K562 (cell line): ENCODE measurements around the gene HOXC10. TPM values are rescaled to one million over a fixed set of nuclear protein-coding genes. Genes with fewer than 3 reads are reported as not detected.

Experiments
- ATAC-seq: fragments of 200-7000 bp; cut with Tn5 transposase; 3 replicates; pipeline ENCODE4 v1.9.1; 2020; ENCODE audit warnings: moderate library complexity
- BruUV-seq: library from RNA; stranded (reverse); fragments of 400-500 nt; replicated peaks from 2 replicates; lab custom pipeline; 2021; lab: Mats Ljungman, UMichigan
- CTCF ChIA-PET: fragments of 300-600 bp; formaldehyde crosslinking; extraction: SDS; loops from one replicate; lab custom pipeline; 2021; ENCODE audit warnings: low intra/inter-chr PET ratio; lab: Yijun Ruan, JAX
- POLR2A ChIA-PET: fragments of 300-600, 350-650 bp; sonication (Branson Sonifier 250); formaldehyde crosslinking; extraction: SDS; loops from one replicate; lab custom pipeline; 2021; ENCODE audit warnings: antibody characterized with exemption, inconsistent platforms; lab: Yijun Ruan, JAX
- DNase-seq, 4 experiments: peaks; one replicate each; pipeline versions ENCODE4 v3.0.0 to v3.0.0-alpha.2; 2011 to 2018; ENCODE audit warnings: low spot score in 3 of 4, mixed read lengths in 3 of 4; ENCODE audit errors: extremely low read depth in 1 of 4
- FAIRE-seq: peaks from 2 replicates; lab custom pipeline; 2011; peaks lifted over from hg19 to GRCh38; lab: Jason Lieb, UNC
- H2AFZ ChIP-seq: 2 replicates; pipeline ENCODE4 v1.6.0; 2011; ENCODE audit warnings: low read depth, low read length, control low read depth, inconsistent platforms
- H3K27ac ChIP-seq: fragments of 200-600 bp; 3 replicates; pipeline ENCODE4 v1.8.0; 2011; ENCODE audit warnings: low read depth, mild to moderate bottlenecking, control low read depth, inconsistent platforms, low read length, moderate library complexity, mixed read lengths; ENCODE audit errors: extremely low read depth
- H3K27me3 ChIP-seq, 2 experiments: fragments of 300-600 bp in 1 of 2; 2 replicates in 1 of 2; 3 replicates in 1 of 2; pipeline versions ENCODE4 v1.6.0 to v1.8.0; 2011; ENCODE audit warnings: inconsistent platforms in 2 of 2, low read length in 2 of 2, mild to moderate bottlenecking in 1 of 2, mixed read lengths in 1 of 2, moderate library complexity in 1 of 2; ENCODE audit not compliant: control insufficient read depth in 2 of 2, insufficient read depth in 2 of 2
- H3K36me3 ChIP-seq: fragments of 300-600 bp; 3 replicates; pipeline ENCODE4 v1.8.0; 2011; ENCODE audit warnings: mild to moderate bottlenecking, low read length, inconsistent platforms; ENCODE audit not compliant: control insufficient read depth, insufficient read depth
- H3K4me1 ChIP-seq, 2 experiments: fragments of 200-600 bp in 1 of 2; replicated peaks in 1 of 2; 2 replicates in 1 of 2; 3 replicates in 1 of 2; pipeline versions ENCODE4 v1.5.1 to v1.8.0; 2011; ENCODE audit warnings: inconsistent platforms in 2 of 2, low read length in 2 of 2, mild to moderate bottlenecking in 1 of 2, mixed read lengths in 1 of 2, moderate library complexity in 1 of 2; ENCODE audit not compliant: control insufficient read depth in 2 of 2, insufficient read depth in 2 of 2
- H3K4me2 ChIP-seq: 2 replicates; pipeline ENCODE4 v1.6.1; 2011; ENCODE audit warnings: low read length, control low read depth, inconsistent platforms, mixed read lengths; ENCODE audit not compliant: insufficient read depth
- H3K4me3 ChIP-seq: fragments of 200-600 bp; sonication (generic), shearing (Covaris generic); 2 replicates; pipeline ENCODE4 v1.5.1; 2016; ENCODE audit warnings: control low read depth, inconsistent platforms
- H3K79me2 ChIP-seq: fragments of 200-600 bp; 3 replicates; pipeline ENCODE4 v1.8.0; 2011; ENCODE audit warnings: low read length, inconsistent platforms; ENCODE audit not compliant: control insufficient read depth, insufficient read depth
- H3K9ac ChIP-seq, 2 experiments: 2 replicates each; pipeline versions ENCODE4 v1.6.0 to v1.6.1; 2011; ENCODE audit warnings: low read depth in 2 of 2, low read length in 2 of 2, control low read depth in 1 of 2, inconsistent platforms in 1 of 2, mild to moderate bottlenecking in 1 of 2, mixed read lengths in 1 of 2; ENCODE audit not compliant: insufficient read depth in 1 of 2
- H3K9me1 ChIP-seq: one replicate; pipeline ENCODE4 v1.6.0; 2011; ENCODE audit warnings: inconsistent platforms, mild to moderate bottlenecking, low read length, moderate library complexity; ENCODE audit not compliant: control insufficient read depth, insufficient read depth
- H3K9me3 ChIP-seq: replicated peaks from 2 replicates; pipeline ENCODE4 v1.5.1; 2011; ENCODE audit warnings: low read depth, low read length, inconsistent platforms; ENCODE audit not compliant: control insufficient read depth, insufficient read depth
- H4K20me1 ChIP-seq: replicated peaks from 2 replicates; pipeline ENCODE4 v1.6.1; 2011; ENCODE audit warnings: low read length, inconsistent platforms, mixed read lengths; ENCODE audit not compliant: control insufficient read depth, insufficient read depth
- CBX3 ChIP-seq, 2 experiments: IDR thresholded peaks; 1 replicate in 1 of 2; 2 replicates in 1 of 2; pipeline ENCODE4 v1.6.1; 2012; ENCODE audit warnings: inconsistent platforms in 2 of 2, low read length in 2 of 2, borderline replicate concordance in 1 of 2, control low read depth in 1 of 2
- KDM5B ChIP-seq: fragments of 200-600 bp; sonication (generic); IDR thresholded peaks from 2 replicates; pipeline ENCODE4 v1.6.1; 2012; ENCODE audit warnings: low read depth, mild to moderate bottlenecking, moderate library complexity, low read length, control low read depth, inconsistent platforms; ENCODE audit not compliant: insufficient replicate concordance
- PHF8 ChIP-seq: fragments of 200-600 bp; sonication (generic); IDR thresholded peaks from 2 replicates; pipeline ENCODE4 v1.6.1; 2012; ENCODE audit warnings: mixed run types, mild to moderate bottlenecking, inconsistent platforms, low read length, moderate library complexity, borderline replicate concordance
- WGBS: fragments of 100-300 bp; shearing (Covaris generic); methylation state at CpG from one replicate; pipeline ENCODE4 v1.1.6; 2016; ENCODE audit warnings: low coverage, mixed read lengths; ENCODE audit not compliant: insufficient coverage; ENCODE audit errors: missing lambda C conversion rate; 5-methylcytosine and 5-hydroxymethylcytosine counted together
- in situ Hi-C: fragments of 300-500 bp; cut with MboI; formaldehyde crosslinking; loops from 4 replicates; pipeline ENCODE4 v1.15.0; 2018; ENCODE audit warnings: inconsistent platforms, mixed read lengths
- intact Hi-C: fragments of 100-400 bp; cut with micrococcal nuclease; formaldehyde crosslinking; loops from 2 replicates; pipeline ENCODE4 v1.14.2; 2022
- polyA plus RNA-seq, 8 experiments: library from polyadenylated mRNA; depleted of rRNA in 4 of 8; stranded (reverse) in 5 of 8; unstranded in 3 of 8; fragments of >200 nt; fragmentation: Nextera tagmentation in 2 of 8; fragmentation: Illumina TruSeq in 1 of 8; extraction: Ambion mirVana in 2 of 8; extraction: Trizol in 1 of 8; gene quantifications; 2 replicates each; pipeline versions ENCODE4 v1.2.1 to v1.2.3, GENCODE V29; 2011 to 2014; ENCODE audit warnings: inconsistent platforms in 1 of 8, missing spikeins in 1 of 8
- total RNA-seq, 7 experiments: library from RNA; depleted of rRNA in 6 of 7; stranded (reverse); fragments of >200 nt in 6 of 7; fragmentation: Illumina TruSeq in 2 of 7; extraction: Trizol in 2 of 7; gene quantifications; 2 replicates each; pipeline versions ENCODE4 v1.2.1 to v1.2.3, GENCODE V29; 2011 to 2021; ENCODE audit warnings: low replicate concordance in 1 of 7
- TF ChIP-seq, protein P1 (sequence below): fragments of 250-450 bp; sonication (Bioruptor Pico); IDR thresholded peaks from 2 replicates; pipeline ENCODE4 v1.8.0; 2021; ENCODE audit warnings: mild to moderate bottlenecking, moderate library complexity
- TF ChIP-seq, protein P2 (sequence below), 3 experiments: IDR thresholded peaks in 2 of 3; conservative IDR thresholded peaks in 1 of 3; 2 replicates each; pipeline ENCODE4 v1.5.1; 2011 to 2012; ENCODE audit warnings: low read length in 3 of 3, mild to moderate bottlenecking in 3 of 3, control low read depth in 2 of 3, improper control_type of control experiment in 1 of 3, inconsistent platforms in 1 of 3, low read depth in 1 of 3, mixed read lengths in 1 of 3, moderate library complexity in 1 of 3; ENCODE audit not compliant: insufficient read depth in 2 of 3

Gene HOXC10
- total and polyA plus RNA-seq, 9 of the 15 experiments (the other 6 are each of a cell fraction or from before 2014, with no cell fraction given): 0.13 to 0.77 (median 0.35) TPM; not detected in 2

- intact Hi-C loops: loop anchor here (1.0 kb wide), 1 partner anchor 189 kb away; the partner anchor contains the start of gene SMUG1
- WGBS: 68% methylated on average over 12 of the region's 13 CpGs
- Histone ChIP-seq H4K20me1 (no peaks in the 10 kb centered on the region), H3K79me2 (peaks cover 46% of the 10 kb centered on the region), H3K4me1 (peaks cover 39 to 78% of the 10 kb centered on the region in 2 experiments), H3K9ac (peak overlapping the region in 1 of 2 experiments; percentile 99; a peak in 1 of 4 replicates), H3K36me3 (no peaks in the 10 kb centered on the region), H3K9me3 (no peaks in the 10 kb centered on the region), H3K9me1 (no peaks in the 10 kb centered on the region), H3K27me3 (no peaks in the 10 kb centered on the region), H3K27ac (no peak overlapping the region), H3K4me2 (0 out of 2 replicates have a peak overlapping the region, but pooled peaks have one; percentile 95), H2AFZ (no peak overlapping the region), H3K4me3 (no peak overlapping the region)
- ChIA-PET CTCF (interaction anchor here (0.6 kb wide), 1 partner anchor 290 kb away, joined by 3 read pairs; no protein-coding TSS in a partner anchor), POLR2A (interaction anchor here (0.8 to 5.6 kb wide), 5 partner anchors 11 to 204 kb away, joined by 3 to 43 read pairs (median 4); partner anchors contain the start of gene HOXC12)
- TF ChIP-seq, protein P1, sequence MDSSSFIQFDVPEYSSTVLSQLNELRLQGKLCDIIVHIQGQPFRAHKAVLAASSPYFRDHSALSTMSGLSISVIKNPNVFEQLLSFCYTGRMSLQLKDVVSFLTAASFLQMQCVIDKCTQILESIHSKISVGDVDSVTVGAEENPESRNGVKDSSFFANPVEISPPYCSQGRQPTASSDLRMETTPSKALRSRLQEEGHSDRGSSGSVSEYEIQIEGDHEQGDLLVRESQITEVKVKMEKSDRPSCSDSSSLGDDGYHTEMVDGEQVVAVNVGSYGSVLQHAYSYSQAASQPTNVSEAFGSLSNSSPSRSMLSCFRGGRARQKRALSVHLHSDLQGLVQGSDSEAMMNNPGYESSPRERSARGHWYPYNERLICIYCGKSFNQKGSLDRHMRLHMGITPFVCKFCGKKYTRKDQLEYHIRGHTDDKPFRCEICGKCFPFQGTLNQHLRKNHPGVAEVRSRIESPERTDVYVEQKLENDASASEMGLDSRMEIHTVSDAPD (CRISPR knock-in tag): no peak
- TF ChIP-seq PHF8: no peak
- TF ChIP-seq KDM5B: no peak
- TF ChIP-seq, protein P2, sequence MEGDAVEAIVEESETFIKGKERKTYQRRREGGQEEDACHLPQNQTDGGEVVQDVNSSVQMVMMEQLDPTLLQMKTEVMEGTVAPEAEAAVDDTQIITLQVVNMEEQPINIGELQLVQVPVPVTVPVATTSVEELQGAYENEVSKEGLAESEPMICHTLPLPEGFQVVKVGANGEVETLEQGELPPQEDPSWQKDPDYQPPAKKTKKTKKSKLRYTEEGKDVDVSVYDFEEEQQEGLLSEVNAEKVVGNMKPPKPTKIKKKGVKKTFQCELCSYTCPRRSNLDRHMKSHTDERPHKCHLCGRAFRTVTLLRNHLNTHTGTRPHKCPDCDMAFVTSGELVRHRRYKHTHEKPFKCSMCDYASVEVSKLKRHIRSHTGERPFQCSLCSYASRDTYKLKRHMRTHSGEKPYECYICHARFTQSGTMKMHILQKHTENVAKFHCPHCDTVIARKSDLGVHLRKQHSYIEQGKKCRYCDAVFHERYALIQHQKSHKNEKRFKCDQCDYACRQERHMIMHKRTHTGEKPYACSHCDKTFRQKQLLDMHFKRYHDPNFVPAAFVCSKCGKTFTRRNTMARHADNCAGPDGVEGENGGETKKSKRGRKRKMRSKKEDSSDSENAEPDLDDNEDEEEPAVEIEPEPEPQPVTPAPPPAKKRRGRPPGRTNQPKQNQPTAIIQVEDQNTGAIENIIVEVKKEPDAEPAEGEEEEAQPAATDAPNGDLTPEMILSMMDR (IDR thresholded peaks at IDR 0.05 in 2 of 3, conservative IDR thresholded peaks at IDR 0.05 in 1 of 3; ENCODE audit: insufficient read depth in 2 of 3, low read depth in 1 of 3, low read length in 3 of 3): 0 out of 6 replicates have a peak, but pooled peaks of 1 of the 3 experiments have one; percentile 3
- TF ChIP-seq CBX3 (IDR thresholded peaks at IDR 0.05; ENCODE audit: borderline replicate concordance in 1 of 2, low read length in 2 of 2): no peak
- ATAC-seq (no peak), FAIRE-seq (no peak), DNase-seq (no peak)
- BruUV-seq: no TSS peak
- in situ Hi-C loops: no loop called here
Observed at GRCh38 chr12:53998900-53999236, 13.9 kb downstream of the HOXC10 start.
